Measurements from ENCODE around the gene PCDHB12. TPM values are rescaled to one million over a fixed set of nuclear protein-coding genes. Genes with fewer than 3 reads are reported as not detected.

The PCDHB12 gene
- total RNA-seq, 1 experiment from 2014 or later, result 0.44 TPM

DNA sequence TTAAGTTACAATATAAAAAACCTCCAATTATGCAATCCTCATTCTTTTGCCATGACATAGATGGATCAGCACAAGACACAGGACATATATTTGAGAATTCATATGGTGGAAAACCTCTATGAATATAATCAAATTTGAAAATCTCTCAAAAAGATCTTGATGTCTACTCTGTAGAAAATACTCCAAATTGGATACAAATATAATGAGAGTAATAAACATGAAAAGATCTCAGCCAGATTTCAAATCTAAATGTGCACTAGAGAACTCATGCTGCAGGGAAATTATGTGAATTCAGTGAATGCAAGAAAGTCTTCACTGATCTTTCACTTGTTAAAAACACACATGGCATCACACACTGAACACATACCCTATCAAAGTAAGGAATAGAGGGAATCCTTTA lies 50.4 kb downstream of the PCDHB12 start:
- no peaks in the 10 kb centered on the region for H3K27me3 ChIP-seq (ENCODE audit: control insufficient read depth, insufficient read depth, low read length)
- POLR2A ChIA-PET, result no interaction called here

GRCh38 chr5:141260458-141261237 lies 52.1 kb downstream of the PCDHB12 start:
- no TSS peak for BruUV-seq (replicated peaks)
- intact Hi-C loops (cut with micrococcal nuclease; ENCODE audit: unreplicated experiment), result loop anchor here (10.0 kb wide), 1 partner anchor 54 kb away; no protein-coding TSS in a partner anchor
- POLR2A ChIA-PET, result no interaction called here
- TF ChIP-seq TCF7L2 (IDR thresholded peaks at IDR 0.05; ENCODE audit: low read depth, low read length), result no peak
- TF ChIP-seq SIN3A (IDR thresholded peaks at IDR 0.05; ENCODE audit: borderline replicate concordance, insufficient read depth, low read depth, low read length), result no peak
- H3K36me3 ChIP-seq (ENCODE audit: control insufficient read depth, insufficient read depth, low read length), result no peaks in the 10 kb centered on the region
- H3K27me3 ChIP-seq (ENCODE audit: control insufficient read depth, insufficient read depth, low read length), result no peaks in the 10 kb centered on the region
- no peaks in the 10 kb centered on the region for H3K4me1 ChIP-seq (ENCODE audit: control insufficient read depth, insufficient read depth, low read length)
- in situ Hi-C loops (cut with HindIII; ENCODE audit: low pct_unique_long_range_greater_than_20kb, low sequenced_read_pairs), result no loop called here
- ATAC-seq, result no peak
- H3K27ac ChIP-seq (ENCODE audit: low read length), result no peak overlapping the region
- H3K4me3 ChIP-seq (ENCODE audit: low read depth in 2 of 2, low read length in 2 of 2), result no peak overlapping the region
- no peak for DNase-seq (ENCODE audit: low read depth, low spot score)
- peaks cover 80% of the 10 kb centered on the region for H3K9me3 ChIP-seq (ENCODE audit: control insufficient read depth, insufficient read depth, low read depth, low read length)
- CTCF ChIA-PET, result no interaction called here

More for the DNA sequence above, 50.4 kb downstream of the PCDHB12 start:
- in situ Hi-C loops (cut with HindIII; ENCODE audit: low pct_unique_long_range_greater_than_20kb, low sequenced_read_pairs) (no loop called here), intact Hi-C loops (cut with micrococcal nuclease; ENCODE audit: unreplicated experiment) (no loop called here)
- Histone ChIP-seq H3K4me1 (ENCODE audit: control insufficient read depth, insufficient read depth, low read length) (no peaks in the 10 kb centered on the region), H3K36me3 (ENCODE audit: control insufficient read depth, insufficient read depth, low read length) (no peaks in the 10 kb centered on the region), H3K4me3 (ENCODE audit: low read depth in 2 of 2, low read length in 2 of 2) (no peak overlapping the region), H3K9me3 (ENCODE audit: control insufficient read depth, insufficient read depth, low read depth, low read length) (peaks cover 85% of the 10 kb centered on the region), H3K27ac (ENCODE audit: low read length) (no peak overlapping the region)
- TF ChIP-seq CTCF (IDR thresholded peaks at IDR 0.05), result no peak
- no peak for TF ChIP-seq SIN3A (IDR thresholded peaks at IDR 0.05; ENCODE audit: borderline replicate concordance, insufficient read depth, low read depth, low read length)
- TF ChIP-seq REST (IDR thresholded peaks at IDR 0.05; ENCODE audit: insufficient read depth in 1 of 2, low read depth in 2 of 2, low read length in 1 of 2), result no peak
- no peak for TF ChIP-seq TCF7L2 (IDR thresholded peaks at IDR 0.05; ENCODE audit: low read depth, low read length)
- no peak for TF ChIP-seq POLR2AphosphoS5 (IDR thresholded peaks at IDR 0.05; ENCODE audit: low read depth, low read length)
- BruUV-seq (replicated peaks), result no TSS peak
- ATAC-seq, result no peak
- CTCF ChIA-PET, result no interaction called here
- DNase-seq (ENCODE audit: low read depth, low spot score), result no peak

DNA sequence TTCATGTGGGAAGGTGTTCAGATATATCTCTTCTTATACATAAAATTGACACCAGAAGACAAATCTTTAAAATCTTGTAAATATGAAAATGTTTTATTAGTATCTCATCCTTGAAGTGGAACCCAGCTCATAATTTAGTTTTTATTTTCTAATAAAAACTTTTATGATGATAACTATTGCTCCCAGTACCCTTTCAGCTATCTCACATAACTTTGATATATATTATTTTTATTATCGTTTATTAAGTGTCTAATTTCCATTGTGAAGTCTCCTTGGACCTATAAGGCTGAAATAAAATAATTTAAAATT lies 52.7 kb downstream of the PCDHB12 start:
- TF ChIP-seq POLR2AphosphoS5 (IDR thresholded peaks at IDR 0.05; ENCODE audit: low read depth, low read length) (no peak), CTCF (IDR thresholded peaks at IDR 0.05) (no peak), SIN3A (IDR thresholded peaks at IDR 0.05; ENCODE audit: borderline replicate concordance, insufficient read depth, low read depth, low read length) (no peak), REST (IDR thresholded peaks at IDR 0.05; ENCODE audit: insufficient read depth in 1 of 2, low read depth in 2 of 2, low read length in 1 of 2) (no peak), TCF7L2 (IDR thresholded peaks at IDR 0.05; ENCODE audit: low read depth, low read length) (no peak)
- no peaks in the 10 kb centered on the region for H3K4me1 ChIP-seq (ENCODE audit: control insufficient read depth, insufficient read depth, low read length)
- ATAC-seq, result no peak
- peaks cover 80% of the 10 kb centered on the region for H3K9me3 ChIP-seq (ENCODE audit: control insufficient read depth, insufficient read depth, low read depth, low read length)
- intact Hi-C loops (cut with micrococcal nuclease; ENCODE audit: unreplicated experiment) (loop anchor here (10.0 kb wide), 1 partner anchor 54 kb away; no protein-coding TSS in a partner anchor), in situ Hi-C loops (cut with HindIII; ENCODE audit: low pct_unique_long_range_greater_than_20kb, low sequenced_read_pairs) (no loop called here)
- DNase-seq (ENCODE audit: low read depth, low spot score), result no peak
- H3K27ac ChIP-seq (ENCODE audit: low read length), result no peak overlapping the region
- ChIA-PET POLR2A (no interaction called here), CTCF (no interaction called here)
- H3K4me3 ChIP-seq (ENCODE audit: low read depth in 2 of 2, low read length in 2 of 2), result no peak overlapping the region
- BruUV-seq (replicated peaks), result no TSS peak
- H3K36me3 ChIP-seq (ENCODE audit: control insufficient read depth, insufficient read depth, low read length), result no peaks in the 10 kb centered on the region
- no peaks in the 10 kb centered on the region for H3K27me3 ChIP-seq (ENCODE audit: control insufficient read depth, insufficient read depth, low read length)
